Thyroid gland (tissue), 4 donors: ENCODE measurements around the gene TLX2. TPM values are rescaled to one million over a fixed set of nuclear protein-coding genes. Genes with fewer than 3 reads are reported as not detected.

Experiments used
- DNase-seq, 2 donors: peaks; one replicate each; pipeline ENCODE4 v3.0.0-alpha.2; 2019
- H3K27ac ChIP-seq, 3 donors: fragments of 200-600 bp; sonication (generic); 1 replicate in 2 of 3; 2 replicates in 1 of 3; pipeline ENCODE4 v1.5.1; 2016 to 2019; ENCODE audit warnings: mild to moderate bottlenecking in 1 of 3, moderate library complexity in 1 of 3
- H3K27me3 ChIP-seq: fragments of 200-600 bp; sonication (generic); one replicate; pipeline ENCODE4 v1.5.1; 2019
- H3K36me3 ChIP-seq, 2 donors: fragments of 200-600 bp; sonication (generic); one replicate each; pipeline ENCODE4 v1.5.1; 2016 to 2019
- H3K4me1 ChIP-seq, 2 donors: fragments of 200-600 bp; sonication (generic); one replicate each; pipeline ENCODE4 v1.5.1; 2017 to 2019
- H3K4me3 ChIP-seq, 3 donors: fragments of 200-600 bp; sonication (generic); replicated peaks in 1 of 3; 1 replicate in 2 of 3; 2 replicates in 1 of 3; pipeline ENCODE4 v1.5.1; 2016; ENCODE audit warnings: mild to moderate bottlenecking in 1 of 3
- H3K9me3 ChIP-seq: fragments of 200-600 bp; sonication (generic); one replicate; pipeline ENCODE4 v1.5.1; 2017
- POLR2A ChIP-seq, 2 donors: fragments of 450-650 bp; IDR thresholded peaks; one replicate each; pipeline ENCODE4 v1.6.1; 2017; ENCODE audit warnings: antibody characterized with exemption in 2 of 2, mild to moderate bottlenecking in 2 of 2, moderate library complexity in 1 of 2
- WGBS, 2 donors: methylation state at CpG; one replicate each; pipeline ENCODE4 v1.1.5; 2017; 5-methylcytosine and 5-hydroxymethylcytosine counted together
- intact Hi-C: fragments of 100-400 bp; cut with DNase I; formaldehyde crosslinking; loops from one replicate; pipeline ENCODE4 v1.15.1; 2023
- total RNA-seq, 4 donors: library from RNA; depleted of rRNA; stranded (reverse); fragments of >200 nt; gene quantifications; one replicate each; pipeline ENCODE4 v1.2.3, GENCODE V29; 2016
- TF ChIP-seq, protein P1 (sequence below), 6 experiments: fragments of 200-600 bp in 3 of 6; fragments of 450-650 bp in 3 of 6; sonication (generic) in 3 of 6; IDR thresholded peaks; one replicate each; pipeline ENCODE4 v1.5.1; 2016 to 2019; ENCODE audit warnings: antibody characterized with exemption in 6 of 6, mild to moderate bottlenecking in 2 of 6, inconsistent platforms in 1 of 6, moderate library complexity in 1 of 6

Gene TLX2
- total RNA-seq, 4 donors from 2014 or later: not detected

DNA sequence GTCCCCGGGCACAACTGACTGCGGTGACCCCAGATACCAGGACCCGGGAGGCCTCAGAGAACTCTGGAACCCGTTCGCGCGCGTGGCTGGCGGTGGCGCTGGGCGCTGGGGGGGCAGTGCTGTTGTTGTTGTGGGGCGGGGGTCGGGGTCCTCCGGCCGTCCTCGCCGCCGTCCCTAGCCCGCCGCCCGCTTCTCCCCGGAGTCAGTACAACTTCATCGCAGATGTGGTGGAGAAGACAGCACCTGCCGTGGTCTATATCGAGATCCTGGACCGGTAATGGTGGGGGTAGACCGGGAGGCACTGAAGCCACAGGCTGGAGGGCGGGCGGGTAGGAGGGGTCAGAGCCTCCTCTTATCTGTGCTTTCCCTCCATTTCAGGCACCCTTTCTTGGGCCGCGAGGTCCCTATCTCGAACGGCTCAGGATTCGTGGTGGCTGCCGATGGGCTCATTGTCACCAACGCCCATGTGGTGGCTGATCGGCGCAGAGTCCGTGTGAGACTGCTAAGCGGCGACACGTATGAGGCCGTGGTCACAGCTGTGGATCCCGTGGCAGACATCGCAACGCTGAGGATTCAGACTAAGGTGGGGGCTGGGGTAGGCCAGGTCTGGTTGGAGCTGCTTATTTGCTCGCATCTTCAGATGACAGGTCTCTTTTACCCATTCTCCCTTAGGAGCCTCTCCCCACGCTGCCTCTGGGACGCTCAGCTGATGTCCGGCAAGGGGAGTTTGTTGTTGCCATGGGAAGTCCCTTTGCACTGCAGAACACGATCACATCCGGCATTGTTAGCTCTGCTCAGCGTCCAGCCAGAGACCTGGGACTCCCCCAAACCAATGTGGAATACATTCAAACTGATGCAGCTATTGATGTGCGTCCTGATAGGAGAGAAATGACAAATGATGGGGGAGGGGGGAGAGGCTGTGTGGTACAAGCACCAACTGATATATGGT, 16.3 kb downstream of the TLX2 start:
- TF ChIP-seq POLR2A (IDR thresholded peaks at IDR 0.05): no peak
- TF ChIP-seq, protein P1, sequence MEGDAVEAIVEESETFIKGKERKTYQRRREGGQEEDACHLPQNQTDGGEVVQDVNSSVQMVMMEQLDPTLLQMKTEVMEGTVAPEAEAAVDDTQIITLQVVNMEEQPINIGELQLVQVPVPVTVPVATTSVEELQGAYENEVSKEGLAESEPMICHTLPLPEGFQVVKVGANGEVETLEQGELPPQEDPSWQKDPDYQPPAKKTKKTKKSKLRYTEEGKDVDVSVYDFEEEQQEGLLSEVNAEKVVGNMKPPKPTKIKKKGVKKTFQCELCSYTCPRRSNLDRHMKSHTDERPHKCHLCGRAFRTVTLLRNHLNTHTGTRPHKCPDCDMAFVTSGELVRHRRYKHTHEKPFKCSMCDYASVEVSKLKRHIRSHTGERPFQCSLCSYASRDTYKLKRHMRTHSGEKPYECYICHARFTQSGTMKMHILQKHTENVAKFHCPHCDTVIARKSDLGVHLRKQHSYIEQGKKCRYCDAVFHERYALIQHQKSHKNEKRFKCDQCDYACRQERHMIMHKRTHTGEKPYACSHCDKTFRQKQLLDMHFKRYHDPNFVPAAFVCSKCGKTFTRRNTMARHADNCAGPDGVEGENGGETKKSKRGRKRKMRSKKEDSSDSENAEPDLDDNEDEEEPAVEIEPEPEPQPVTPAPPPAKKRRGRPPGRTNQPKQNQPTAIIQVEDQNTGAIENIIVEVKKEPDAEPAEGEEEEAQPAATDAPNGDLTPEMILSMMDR (IDR thresholded peaks at IDR 0.05): no peak
- Histone ChIP-seq H3K4me3 (peak overlapping the region; percentile 60 to 72 (median 71)), H3K27ac (peak overlapping the region; percentile 21 to 90 (median 39)), H3K9me3 (no peaks in the 10 kb centered on the region), H3K4me1 (peaks cover 10 to 18% of the 10 kb centered on the region in 2 donors), H3K27me3 (no peaks in the 10 kb centered on the region), H3K36me3 (peaks cover 15 to 34% of the 10 kb centered on the region in 2 donors)
- DNase-seq: peak; percentile 26 to 33
- intact Hi-C loops: no loop called here
- WGBS, 2 donors: 3 to 6% methylated on average over 24 to 49 of the region's 54 CpGs

DNA sequence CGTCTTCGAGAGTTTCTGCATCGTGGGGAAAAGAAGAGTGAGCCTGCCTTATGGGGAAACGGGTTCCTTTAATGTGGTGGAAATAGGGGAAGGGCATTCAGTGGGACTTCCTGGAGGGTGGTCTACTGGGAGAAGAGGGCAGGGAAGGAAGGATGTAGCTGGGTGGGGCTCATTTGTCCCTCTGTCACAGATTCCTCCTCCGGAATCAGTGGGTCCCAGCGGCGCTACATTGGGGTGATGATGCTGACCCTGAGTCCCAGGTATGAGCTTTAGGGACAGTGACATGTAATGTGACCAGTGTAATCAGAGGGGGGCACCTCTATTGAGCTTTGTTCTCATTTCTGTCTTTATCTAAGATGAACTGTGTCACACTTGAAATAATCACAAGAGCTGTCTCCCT, 17.4 kb downstream of the TLX2 start:
- TF ChIP-seq, protein P1 (IDR thresholded peaks at IDR 0.05): no peak
- H3K9me3 ChIP-seq: no peaks in the 10 kb centered on the region
- peaks cover 10 to 18% of the 10 kb centered on the region in 2 donors for H3K4me1 ChIP-seq
- H3K27ac ChIP-seq: no peak overlapping the region
- H3K4me3 ChIP-seq: no peak overlapping the region
- H3K27me3 ChIP-seq: no peaks in the 10 kb centered on the region
- no peak for DNase-seq
- WGBS, 2 donors: 86 to 90% methylated on average over 7 of the region's 7 CpGs
- intact Hi-C loops: no loop called here
- H3K36me3 ChIP-seq: peaks cover 10 to 23% of the 10 kb centered on the region in 2 donors

DNA sequence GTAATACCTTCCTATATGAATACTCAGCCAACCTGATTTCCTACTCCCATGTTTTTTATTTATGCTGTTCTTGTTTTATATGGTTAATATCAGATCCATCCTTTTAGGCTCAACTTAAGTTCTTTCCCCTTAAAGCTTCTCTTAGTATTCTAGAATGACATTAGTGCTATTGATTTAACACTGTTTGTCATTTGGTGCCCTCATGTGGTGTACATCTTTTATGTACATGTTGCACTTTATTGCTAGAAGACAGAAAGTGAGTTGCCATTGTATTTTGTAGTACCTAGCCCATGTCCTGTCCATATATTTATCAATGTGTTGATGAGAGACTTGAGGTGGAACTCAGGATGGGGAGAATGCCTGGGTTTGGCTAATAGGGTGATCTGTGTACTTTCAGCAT, 18.0 kb downstream of the TLX2 start:
- Histone ChIP-seq H3K27ac (no peak overlapping the region), H3K4me3 (no peak overlapping the region), H3K9me3 (no peaks in the 10 kb centered on the region), H3K4me1 (peaks cover 10 to 18% of the 10 kb centered on the region in 2 donors), H3K36me3 (peaks cover 5 to 18% of the 10 kb centered on the region in 2 donors), H3K27me3 (no peaks in the 10 kb centered on the region)
- intact Hi-C loops: no loop called here
- no peak for DNase-seq
- TF ChIP-seq, protein P1 (IDR thresholded peaks at IDR 0.05): peak in 2 of 6 experiments; percentile 11 to 15
- no peak for TF ChIP-seq POLR2A (IDR thresholded peaks at IDR 0.05)

DNA sequence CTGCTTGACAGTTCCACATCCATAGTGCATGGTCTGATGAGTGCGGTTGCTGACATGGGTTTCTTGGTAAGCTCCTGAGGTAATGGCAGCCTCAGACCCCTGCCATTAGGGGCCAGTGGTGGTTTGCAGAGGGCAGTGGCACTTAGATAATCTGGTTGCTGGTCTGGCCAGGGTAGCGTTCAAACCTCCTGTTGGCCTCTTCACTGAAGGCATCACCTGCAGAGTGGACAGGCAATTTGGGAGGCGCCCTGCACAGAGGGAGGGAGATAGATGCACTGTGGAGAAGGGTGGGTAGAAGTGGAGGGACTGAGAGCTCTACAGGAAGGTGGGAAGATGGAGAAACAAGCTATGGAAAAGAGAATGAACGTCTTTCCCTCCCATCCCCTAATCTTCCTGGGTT, 19.2 kb downstream of the TLX2 start:
- H3K27me3 ChIP-seq: no peaks in the 10 kb centered on the region
- H3K4me3 ChIP-seq: no peak overlapping the region
- no peaks in the 10 kb centered on the region for H3K9me3 ChIP-seq
- 86 to 91% methylated on average over 4 of the region's 4 CpGs for WGBS, 2 donors
- peaks cover 0 to 11% of the 10 kb centered on the region in 2 donors for H3K36me3 ChIP-seq
- DNase-seq: no peak
- intact Hi-C loops: no loop called here
- H3K27ac ChIP-seq: no peak overlapping the region
- TF ChIP-seq, protein P1 (IDR thresholded peaks at IDR 0.05): no peak
- TF ChIP-seq POLR2A (IDR thresholded peaks at IDR 0.05): no peak
- H3K4me1 ChIP-seq: peaks cover 6 to 14% of the 10 kb centered on the region in 2 donors

DNA sequence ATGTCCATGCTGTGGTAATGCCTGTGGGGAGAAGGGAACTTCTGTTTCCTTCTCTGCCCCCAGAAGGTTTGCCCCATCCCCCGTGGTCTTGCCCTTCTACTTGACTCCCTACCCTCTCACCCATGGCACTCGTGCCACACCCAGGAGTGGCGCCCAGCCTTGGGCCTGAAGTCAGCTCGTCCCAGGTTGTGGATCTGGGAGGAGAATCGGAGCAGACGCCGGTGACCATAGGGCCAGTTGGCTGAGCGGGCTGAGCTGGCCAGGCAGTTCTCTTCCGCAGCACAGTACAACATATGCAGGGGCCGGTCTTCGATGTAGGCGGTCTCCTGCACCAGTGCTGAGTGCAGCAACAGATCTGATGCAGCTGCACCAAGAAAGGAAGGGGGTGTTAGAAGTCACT, 20.2 kb downstream of the TLX2 start:
- Histone ChIP-seq H3K9me3 (no peaks in the 10 kb centered on the region), H3K27me3 (no peaks in the 10 kb centered on the region), H3K4me3 (no peak overlapping the region), H3K4me1 (peaks cover 6 to 7% of the 10 kb centered on the region in 2 donors), H3K27ac (no peak overlapping the region), H3K36me3 (peaks cover 0 to 11% of the 10 kb centered on the region in 2 donors)
- no peak for TF ChIP-seq POLR2A (IDR thresholded peaks at IDR 0.05)
- TF ChIP-seq, protein P1 (IDR thresholded peaks at IDR 0.05): no peak
- no peak for DNase-seq
- intact Hi-C loops: no loop called here
- WGBS, 2 donors: 86 to 88% methylated on average over 6 to 12 of the region's 12 CpGs
